Measurements from ENCODE around the gene TMEM39A. TPM values are rescaled to one million over a fixed set of nuclear protein-coding genes. Genes with fewer than 3 reads are reported as not detected.

The TMEM39A gene
- total and polyA plus RNA-seq, 8 donors: 4.7 to 59.7 (median 27.6) TPM

GRCh38 chr3:119457246-119457645 is 6.2 kb downstream of the TMEM39A start:
- Histone ChIP-seq H3K4me3 (no peak overlapping the region), H3K27me3 (no peaks in the 10 kb centered on the region), H3K27ac (peak overlapping the region in 1 of 5 donors; percentile 36), H3K9me3 (no peaks in the 10 kb centered on the region), H3K4me1 (peaks cover 3 to 61% (median 44%) of the 10 kb centered on the region in 4 donors), H3K36me3 (peaks cover 35 to 97% (median 96%) of the 10 kb centered on the region in 4 donors)
- no peak for TF ChIP-seq POLR2A (IDR thresholded peaks at IDR 0.05)
- TF ChIP-seq CTCF (IDR thresholded peaks at IDR 0.05): no peak
- TF ChIP-seq EP300 (IDR thresholded peaks at IDR 0.05): no peak
- TF ChIP-seq POLR2AphosphoS5 (IDR thresholded peaks at IDR 0.05): no peak
- no peak for DNase-seq
- intact Hi-C loops (cut with DNase I; ENCODE audit: low total_unique reads): no loop called here
- WGBS, 5 donors: 70 to 99% (median 88%) methylated on average over 4 of the region's 4 CpGs

GRCh38 chr3:119456469-119456868 is 6.9 kb downstream of the TMEM39A start:
- peaks cover 35 to 100% (median 99%) of the 10 kb centered on the region in 4 donors for H3K36me3 ChIP-seq

DNA sequence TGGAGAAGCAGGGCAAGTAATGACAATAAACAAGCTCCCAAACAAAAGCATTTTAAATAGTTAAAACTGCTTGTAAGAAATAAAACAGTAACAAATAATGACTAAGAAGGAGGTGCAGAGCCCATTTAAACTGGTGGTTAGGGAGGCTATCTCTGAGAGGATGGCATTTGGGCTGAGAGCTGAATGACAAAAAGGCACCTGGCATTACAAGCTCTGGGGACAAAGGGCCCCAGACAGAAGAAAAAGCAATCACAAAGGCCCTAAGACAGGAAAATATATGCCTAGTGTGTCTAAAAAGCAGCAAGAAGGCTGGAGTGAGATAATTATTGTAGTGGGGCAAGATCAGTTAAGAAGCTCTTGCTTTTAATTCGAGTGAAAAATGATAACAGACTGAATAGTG is 9.6 kb downstream of the TMEM39A start:
- no peak overlapping the region for H3K27ac ChIP-seq
- peaks cover 39 to 100% (median 100%) of the 10 kb centered on the region in 4 donors for H3K36me3 ChIP-seq
- 61 to 77% (median 66%) methylated on average over 1 of the region's 1 CpG for WGBS, 5 donors
- DNase-seq: no peak
- no peaks in the 10 kb centered on the region for H3K27me3 ChIP-seq
- intact Hi-C loops (cut with DNase I; ENCODE audit: low total_unique reads): no loop called here
- peaks cover 0 to 27% (median 17%) of the 10 kb centered on the region in 4 donors for H3K4me1 ChIP-seq
- TF ChIP-seq POLR2A (IDR thresholded peaks at IDR 0.05) (no peak), POLR2AphosphoS5 (IDR thresholded peaks at IDR 0.05) (no peak), EP300 (IDR thresholded peaks at IDR 0.05) (no peak), CTCF (IDR thresholded peaks at IDR 0.05) (no peak)
- no peaks in the 10 kb centered on the region for H3K9me3 ChIP-seq
- H3K4me3 ChIP-seq: no peak overlapping the region

More at GRCh38 chr3:119456469-119456868, 6.9 kb downstream of the TMEM39A start:
- H3K27ac ChIP-seq: peak overlapping the region in 2 of 5 donors; percentile 8 to 36
- H3K9me3 ChIP-seq: no peaks in the 10 kb centered on the region
- H3K4me1 ChIP-seq: peaks cover 0 to 53% (median 36%) of the 10 kb centered on the region in 4 donors
- H3K4me3 ChIP-seq: no peak overlapping the region
- WGBS, 5 donors: 71 to 97% (median 83%) methylated on average over 1 of the region's 1 CpG
- intact Hi-C loops (cut with DNase I; ENCODE audit: low total_unique reads): no loop called here
- DNase-seq: no peak
- H3K27me3 ChIP-seq: no peaks in the 10 kb centered on the region
- TF ChIP-seq POLR2A (IDR thresholded peaks at IDR 0.05) (no peak), POLR2AphosphoS5 (IDR thresholded peaks at IDR 0.05) (no peak), CTCF (IDR thresholded peaks at IDR 0.05) (no peak), EP300 (IDR thresholded peaks at IDR 0.05) (no peak)

DNA sequence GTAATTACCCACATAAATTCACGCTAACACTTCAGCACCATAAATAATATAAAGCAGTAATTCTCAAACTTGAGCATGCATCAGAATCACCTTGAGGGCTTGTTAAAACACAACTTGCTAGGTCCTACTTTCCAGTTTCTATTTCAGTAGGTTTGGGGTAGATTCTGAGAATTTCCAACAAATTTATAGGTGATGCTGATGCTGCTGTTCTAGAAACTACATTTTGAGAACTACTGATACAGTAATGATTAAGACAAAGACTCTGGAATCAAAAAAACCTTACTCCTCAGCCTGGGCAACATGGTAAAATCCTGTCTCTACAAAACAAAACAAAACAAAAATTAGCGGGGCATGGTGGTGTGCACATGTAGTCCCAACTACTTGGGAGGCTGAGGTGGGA is 18.8 kb downstream of the TMEM39A start:
- no peaks in the 10 kb centered on the region for H3K4me1 ChIP-seq
- peaks cover 44 to 96% (median 95%) of the 10 kb centered on the region in 4 donors for H3K36me3 ChIP-seq
- 96 to 100% (median 97%) methylated on average over 2 of the region's 2 CpGs for WGBS, 5 donors
- H3K9me3 ChIP-seq: no peaks in the 10 kb centered on the region
- no peaks in the 10 kb centered on the region for H3K27me3 ChIP-seq
- H3K27ac ChIP-seq: no peak overlapping the region
- no peak for DNase-seq
- TF ChIP-seq CTCF (IDR thresholded peaks at IDR 0.05) (no peak), POLR2AphosphoS5 (IDR thresholded peaks at IDR 0.05) (no peak), EP300 (IDR thresholded peaks at IDR 0.05) (no peak), POLR2A (IDR thresholded peaks at IDR 0.05) (no peak)
- intact Hi-C loops (cut with DNase I; ENCODE audit: low total_unique reads): no loop called here
- H3K4me3 ChIP-seq: no peak overlapping the region

Data from stomach (tissue), 9 donors.